Activated T-cell treated with anti-CD3 and anti-CD28 coated beads, Interleukin-2, amount 50 U/mL, for 48 hours (primary cell): ENCODE results near the gene RPIA.
"Not testable (repeated sequence)": the region's sequence is repeated elsewhere in the genome, so short reads cannot be mapped to it uniquely, and the experiment has no call there.

Experiments
- DNase-seq, 2 experiments: peaks; one replicate each; pipeline ENCODE4 v3.0.0-alpha.2; 2020

RPIA gene

DNA sequence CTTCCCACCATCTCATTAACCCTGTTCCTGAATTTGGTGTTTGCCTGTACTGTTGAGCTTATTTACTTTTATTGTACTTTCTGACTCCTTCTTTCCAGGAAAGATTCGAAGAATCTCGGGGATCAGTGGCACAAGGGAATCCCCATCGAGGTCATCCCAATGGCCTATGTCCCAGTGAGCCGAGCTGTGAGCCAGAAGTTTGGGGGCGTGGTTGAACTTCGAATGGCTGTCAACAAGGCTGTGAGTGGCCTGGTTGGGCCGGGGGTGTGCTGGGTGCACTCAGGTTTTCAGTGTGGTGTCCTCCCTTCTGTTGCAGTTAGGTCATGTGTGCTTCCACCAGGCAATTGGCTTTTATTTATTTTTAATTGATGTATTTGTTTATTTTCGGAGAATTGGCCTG lies 45.0 kb downstream of the RPIA start:
- DNase-seq = no peak

DNA sequence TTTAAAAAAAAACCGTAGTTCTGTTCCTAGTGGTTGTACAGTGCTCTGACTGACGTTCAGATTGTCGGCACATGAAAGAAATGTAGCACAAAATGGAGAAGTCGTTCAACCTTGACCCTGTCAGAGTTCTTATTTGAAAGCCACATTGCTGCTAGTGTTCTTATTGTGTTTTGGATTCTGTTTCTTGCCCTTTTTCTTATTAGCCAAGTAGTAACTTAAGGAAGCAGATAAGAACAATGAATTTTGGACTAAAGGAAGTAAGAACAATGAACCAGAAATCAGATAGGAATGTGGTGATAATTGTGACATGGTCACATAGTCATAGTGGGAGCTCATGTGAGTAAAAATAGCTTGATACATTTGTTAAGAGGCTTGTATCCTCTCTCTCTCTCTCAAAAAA lies 45.9 kb downstream of the RPIA start:
- no peak for DNase-seq

DNA sequence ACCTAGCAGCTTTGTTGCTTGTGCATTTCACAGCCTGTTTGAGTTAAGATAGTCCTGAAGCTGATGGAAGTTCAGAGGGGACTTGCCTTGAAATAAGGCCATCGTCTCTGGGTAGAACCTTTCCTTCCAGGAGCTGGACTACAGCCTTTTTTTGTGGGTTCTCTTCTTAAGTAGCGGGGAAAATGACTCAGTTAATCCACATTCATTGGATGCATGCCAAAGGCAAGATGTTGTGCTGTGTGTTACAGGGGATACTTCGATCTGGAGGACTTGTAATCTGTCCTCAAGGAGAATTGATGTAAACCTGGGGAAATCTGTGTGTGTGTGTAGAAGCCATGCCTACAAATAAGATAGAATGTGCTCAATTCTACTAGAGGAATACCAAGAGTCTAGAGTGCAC lies 46.8 kb downstream of the RPIA start:
- no peak for DNase-seq

DNA sequence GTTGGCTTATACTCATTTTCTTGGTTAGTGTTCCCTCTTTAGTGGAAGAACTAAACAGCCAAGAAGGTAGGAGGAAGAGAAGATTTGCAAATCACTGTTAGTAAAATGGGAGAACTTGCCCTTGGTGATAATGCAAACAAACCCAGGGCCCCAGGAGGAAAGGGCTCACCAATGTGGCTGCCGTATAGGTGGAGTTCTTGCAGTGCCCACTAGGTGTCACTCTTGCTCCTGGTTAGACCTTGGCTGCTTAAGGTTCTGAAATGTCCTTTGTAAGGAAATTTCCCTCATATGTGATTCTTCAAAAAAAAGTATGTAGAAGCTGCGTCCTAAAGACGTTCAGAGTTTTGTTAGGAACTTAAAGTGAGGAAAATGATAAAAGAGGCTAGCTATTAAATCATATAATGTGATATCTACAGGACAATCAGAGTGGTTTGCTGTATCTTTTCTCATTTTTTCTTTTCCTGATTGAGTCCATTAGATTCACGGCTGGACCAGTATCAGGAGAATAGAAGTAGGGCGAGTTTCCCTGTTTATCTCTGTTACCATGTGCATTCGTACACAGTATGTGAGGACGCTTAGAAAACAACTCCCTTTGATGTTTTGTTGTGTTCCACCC lies 48.6 kb downstream of the RPIA start:
- DNase-seq = peak; percentile 77 to 79

DNA sequence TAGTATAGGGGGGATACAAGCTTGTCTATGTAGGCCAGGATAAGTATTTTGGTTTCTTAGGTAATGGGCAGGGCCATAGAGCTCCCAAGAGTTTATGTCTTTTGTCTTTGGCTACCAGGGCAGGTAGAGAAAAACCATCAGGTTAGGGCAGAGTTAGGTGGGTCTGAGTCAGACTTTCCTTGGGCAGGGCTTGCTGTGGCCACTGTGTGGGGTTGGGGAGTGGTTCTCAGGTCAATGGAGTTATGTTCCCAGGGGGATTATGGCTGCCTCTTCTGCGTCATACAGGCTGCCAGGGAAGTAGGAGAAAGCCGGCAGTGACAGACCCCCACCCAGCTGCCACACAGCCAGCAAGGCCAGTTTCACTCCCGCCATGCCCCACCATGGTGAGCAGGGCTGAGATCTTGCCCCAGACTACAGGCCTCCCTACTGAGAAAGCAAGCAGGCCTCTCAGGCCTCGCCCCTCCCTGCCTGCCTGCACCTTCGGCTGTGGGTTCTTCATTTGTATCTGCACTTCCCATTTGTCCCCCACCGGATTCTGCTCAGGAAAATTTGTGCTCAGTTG lies 55.5 kb downstream of the RPIA start:
- DNase-seq = no peak

DNA sequence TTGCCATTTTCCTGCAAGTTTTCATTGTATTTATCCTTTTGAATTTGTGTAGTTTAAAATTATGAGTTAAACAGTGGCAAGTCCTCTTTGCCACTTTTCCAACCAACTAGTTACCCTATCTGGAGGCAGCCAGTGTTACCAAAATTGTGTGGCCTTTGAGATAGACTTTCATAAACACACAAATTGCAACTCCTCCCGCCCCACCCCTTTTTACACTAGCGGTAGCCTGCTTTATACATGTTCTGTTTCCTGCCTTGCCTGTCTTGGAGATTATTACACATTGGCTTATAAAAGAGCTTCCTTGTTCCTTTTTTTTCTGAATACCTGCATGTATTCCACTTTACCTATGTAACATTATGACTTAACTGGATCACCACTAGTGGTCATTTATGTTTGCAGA lies 56.5 kb downstream of the RPIA start:
- no peak for DNase-seq

DNA sequence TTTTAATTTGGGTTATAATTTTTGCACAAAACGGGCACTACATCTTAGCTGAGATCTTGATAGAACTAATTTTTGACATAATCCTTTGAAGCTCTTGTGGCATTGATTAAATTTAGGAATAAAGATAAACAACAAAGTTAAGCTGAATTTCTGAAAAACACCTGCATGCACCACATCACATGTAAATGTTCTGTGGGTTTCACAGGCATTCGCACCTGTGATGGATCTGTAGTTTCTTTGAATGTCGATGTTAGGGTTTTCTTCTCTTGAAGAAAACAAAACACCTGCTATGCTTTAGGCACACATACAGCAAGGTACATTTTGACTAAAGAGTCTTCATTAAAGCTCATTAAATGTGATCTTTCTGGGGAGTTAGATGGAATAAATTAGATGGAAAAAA lies 60.3 kb downstream of the RPIA start:
- DNase-seq = no peak

DNA sequence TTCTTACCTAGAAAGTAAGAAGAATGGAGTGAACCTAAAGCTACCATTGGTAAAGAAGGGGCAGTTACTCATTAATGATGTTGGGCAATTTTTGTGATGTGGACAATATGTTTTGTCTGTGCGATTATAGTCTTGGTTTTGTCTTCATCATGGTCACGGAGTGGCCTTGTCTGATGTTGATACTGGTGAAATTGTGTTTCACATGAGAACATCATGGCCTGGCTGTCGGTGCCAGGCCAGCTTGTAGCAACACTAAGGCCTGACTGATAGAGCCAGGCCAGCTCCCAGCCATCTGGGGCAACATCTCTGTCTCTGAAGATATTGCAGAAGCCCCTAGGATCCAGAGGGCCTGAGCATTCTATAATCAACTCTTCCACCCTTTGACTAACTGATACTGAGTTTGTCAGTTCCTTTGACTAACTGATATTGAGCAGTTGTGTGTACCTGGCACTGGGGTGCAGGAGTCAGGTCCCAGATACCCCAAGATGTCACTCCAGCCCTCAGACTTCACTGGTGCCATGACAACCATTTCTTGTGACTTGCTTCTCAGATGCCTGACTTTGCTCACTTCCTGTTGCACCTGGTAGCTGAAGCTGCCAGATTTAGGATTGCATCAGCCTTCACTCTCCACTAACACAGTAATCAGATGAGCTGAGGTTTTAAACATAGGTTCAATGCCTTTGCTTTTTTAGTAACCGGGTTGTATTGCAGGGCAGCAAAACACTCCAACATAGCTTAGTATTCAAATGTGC lies 62.5 kb downstream of the RPIA start:
- DNase-seq = no peak

DNA sequence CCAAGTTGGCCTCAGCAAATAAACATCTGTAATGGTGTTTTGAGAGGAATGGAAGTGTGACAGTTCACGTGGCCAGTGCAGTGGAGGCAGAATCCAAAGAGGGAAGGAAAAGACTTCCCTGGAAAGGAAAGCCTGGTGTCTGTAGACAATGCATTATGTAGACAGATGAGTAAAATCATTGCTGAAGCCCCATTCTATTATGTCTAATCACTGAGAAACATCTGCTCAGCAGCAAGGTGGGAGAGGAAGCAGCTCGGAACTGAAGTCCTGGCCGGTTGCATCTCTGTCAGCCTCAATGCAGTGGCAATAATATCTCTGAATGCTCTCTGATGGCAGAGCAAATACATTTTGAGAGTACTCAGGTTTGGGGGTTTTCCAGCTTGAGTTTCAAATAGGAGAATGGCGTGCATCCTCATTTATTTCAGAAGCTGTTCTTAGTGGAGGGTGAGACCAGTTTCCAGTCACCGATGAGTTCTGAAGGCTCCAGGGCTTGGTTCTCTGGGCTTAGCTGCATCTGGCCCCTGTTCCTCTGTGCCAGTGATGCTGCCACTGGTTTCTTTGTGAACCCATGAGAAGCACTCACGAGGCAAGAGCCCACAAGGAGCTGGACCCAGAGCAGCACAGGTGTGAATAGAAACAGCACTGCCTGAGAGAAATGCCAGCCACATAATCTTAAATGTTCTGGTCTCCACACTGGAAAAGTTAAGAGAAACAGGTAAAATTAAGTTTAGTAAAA lies 63.3 kb downstream of the RPIA start:
- no peak for DNase-seq

DNA sequence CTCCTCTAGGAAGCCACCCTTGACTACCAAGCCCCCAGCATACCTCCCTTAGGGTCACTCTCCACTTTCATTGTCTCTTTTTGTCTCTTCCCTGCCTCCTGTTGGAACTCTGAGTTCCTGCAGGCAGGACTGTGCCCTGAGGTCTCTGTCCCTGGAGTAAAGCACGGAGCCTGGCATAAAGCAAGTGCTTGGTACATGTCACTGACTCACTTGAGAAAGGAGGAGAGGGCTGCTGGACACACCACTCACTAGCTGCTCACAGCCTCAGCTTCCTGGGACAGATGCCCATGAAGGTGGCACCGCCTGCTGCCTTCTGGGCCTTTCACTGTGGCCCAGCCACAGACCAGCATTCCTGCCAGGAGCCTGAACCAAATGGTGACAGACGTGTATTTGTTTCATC lies 64.4 kb downstream of the RPIA start:
- no peak for DNase-seq

DNA sequence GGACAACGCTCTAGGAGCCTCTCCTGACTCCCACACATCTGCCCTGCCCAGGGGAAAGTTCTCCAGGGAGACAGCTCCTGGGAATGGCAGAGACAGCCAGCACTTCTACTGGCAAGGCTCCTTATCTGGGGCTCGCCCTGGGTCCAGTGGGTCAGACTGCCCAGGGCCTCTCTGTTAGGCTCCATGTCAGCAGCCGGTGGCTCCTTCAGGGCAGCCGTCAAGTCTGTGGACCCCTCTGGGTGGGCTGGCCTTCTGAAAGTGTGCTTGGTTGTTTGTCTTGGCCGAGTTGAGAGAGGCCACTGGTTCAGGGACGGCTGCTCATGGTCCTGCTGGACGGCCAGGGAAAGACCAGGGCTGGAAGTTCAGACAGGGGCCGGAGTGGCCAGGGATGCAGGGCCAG lies 65.6 kb downstream of the RPIA start:
- DNase-seq = no peak

DNA sequence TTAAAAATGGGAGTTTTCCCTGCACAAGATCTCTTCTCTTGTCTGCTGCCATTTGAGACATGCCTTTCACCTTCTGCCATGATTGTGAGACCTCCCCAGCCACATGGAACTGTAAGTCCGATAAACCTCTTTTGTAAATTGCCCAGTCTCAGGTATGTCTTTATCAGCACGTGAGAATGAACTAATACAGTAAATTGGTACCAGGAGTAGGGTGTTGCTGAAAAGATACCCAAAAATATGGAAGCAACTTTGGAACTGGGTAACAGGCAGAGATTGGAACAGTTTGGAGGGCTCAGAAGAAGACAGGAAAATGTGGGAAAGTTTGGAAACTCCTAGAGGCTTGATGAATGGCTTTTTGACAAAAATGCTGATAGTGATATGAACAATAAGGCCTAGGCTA lies 67.2 kb downstream of the RPIA start:
- DNase-seq = not testable (repeated sequence)

DNA sequence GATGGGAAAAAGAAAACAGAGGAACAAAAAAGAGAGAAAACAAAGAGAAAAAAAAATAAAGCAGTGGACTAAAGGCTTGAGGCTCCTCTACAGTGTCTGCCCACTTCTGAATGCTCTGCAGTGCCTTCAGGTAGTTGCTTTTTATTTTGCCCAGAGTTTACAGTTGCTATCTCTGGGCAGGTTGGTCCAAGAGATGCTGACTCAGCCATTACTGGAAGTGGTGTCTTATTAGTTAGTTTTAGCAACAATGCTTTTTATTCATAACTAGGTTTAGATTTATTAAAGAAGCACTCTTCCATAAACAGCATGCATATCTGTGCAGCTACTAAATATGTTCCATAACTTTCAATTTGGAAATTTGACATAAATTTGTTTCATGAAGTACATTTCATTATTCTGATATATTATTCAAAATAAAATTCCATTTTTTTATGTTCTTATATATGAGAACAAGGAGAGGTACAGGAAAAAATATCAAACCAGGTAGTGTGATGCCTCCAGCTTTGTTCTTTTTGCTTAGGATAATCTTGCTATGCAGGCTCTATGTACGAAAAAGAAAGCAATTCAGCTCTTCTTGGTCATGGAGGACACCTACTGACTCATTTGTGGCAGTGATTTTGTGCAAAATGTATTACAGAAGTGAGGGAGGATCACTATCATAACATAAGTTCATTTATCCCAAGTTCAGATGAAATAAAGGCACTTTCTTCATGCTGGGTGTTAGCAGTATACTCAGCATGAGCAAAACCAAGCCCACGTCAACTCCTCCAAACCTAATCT lies 69.5 kb downstream of the RPIA start:
- no peak for DNase-seq

DNA sequence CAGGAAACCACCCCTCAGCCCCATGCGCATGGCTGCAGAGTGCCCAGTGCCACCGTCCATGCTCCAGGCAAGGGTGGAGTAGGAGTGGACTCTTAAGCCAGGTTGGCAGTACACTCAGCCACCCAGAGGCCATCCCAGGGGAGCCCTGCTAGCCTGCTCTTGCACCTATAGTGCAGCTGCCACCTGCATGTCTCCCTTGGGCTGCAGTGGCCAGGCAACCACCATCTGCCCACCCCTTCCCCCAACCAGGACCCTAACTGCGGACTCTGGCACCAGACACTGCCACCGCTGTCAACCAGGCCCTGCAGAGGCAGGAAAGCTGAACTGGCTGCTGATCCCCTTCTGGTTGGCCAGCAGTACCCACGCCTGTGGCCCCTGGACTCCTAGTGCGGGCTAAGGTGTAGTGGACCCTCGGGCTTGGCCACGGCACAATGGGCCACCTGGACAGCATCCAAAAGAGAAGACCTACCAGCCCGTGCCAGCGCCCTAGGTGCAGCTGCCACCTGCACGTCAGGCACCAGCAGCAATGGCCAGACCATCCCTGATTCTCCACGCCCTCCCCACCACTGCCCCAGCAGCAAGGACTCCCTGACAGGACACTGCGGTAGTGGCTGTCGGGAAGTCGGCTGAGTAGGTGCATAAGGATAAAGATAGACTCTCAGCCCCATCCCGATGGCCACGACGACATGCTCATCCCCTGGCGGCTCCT lies 72.8 kb downstream of the RPIA start:
- no peak for DNase-seq

DNA sequence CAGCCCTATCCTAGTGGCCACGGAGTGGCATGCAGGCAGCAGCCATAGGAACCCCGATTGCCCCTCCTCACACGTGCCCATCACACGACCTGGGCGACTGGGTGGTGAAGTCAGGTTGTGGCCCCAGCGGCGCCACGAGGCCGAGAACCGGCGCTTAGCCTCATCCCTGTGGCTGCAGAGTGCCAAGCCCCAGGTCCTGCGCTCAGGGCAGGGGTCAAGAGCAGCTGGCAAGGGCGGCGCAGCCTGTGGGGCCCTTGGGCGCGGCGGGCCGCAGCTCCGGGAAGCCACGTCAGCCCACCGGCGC lies 73.3 kb downstream of the RPIA start:
- no peak for DNase-seq

DNA sequence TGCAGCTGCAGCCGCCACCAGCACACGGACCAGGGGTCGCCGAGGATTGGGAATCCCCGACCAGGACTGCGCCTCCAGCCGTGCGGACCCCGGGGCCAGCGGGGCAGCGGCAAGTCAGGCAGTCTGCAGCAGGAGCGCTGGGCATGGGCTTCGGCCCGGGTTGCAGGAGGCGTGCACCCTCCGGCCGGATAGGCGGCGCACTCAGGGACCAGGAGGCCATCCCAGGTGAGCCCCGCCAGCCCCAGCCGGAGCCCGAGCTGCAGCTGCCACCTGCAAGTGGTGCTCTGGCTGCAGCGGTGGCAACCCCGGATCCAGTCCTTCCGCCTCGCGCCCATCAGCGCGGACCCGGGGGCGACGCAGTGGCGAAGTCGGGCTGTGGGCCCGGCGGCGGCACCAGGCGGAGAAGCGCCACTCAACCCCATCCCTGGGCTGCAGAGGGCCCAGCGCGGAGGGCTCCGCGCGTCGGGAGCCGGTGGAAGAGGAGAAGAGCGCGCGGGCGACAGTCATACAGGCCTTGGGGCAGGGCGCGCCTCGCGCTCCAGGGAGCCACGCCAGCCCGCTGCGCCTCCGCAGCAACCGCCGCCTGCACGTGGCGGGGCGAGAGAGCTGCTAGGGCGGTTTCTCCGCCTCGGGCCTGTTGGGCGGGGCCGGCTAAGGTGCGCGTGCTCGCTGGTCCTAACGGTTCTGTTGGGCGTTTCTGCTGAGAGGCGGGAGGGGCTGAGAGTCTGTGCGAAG lies 73.8 kb downstream of the RPIA start:
- DNase-seq = peak; percentile 61 to 74

DNA sequence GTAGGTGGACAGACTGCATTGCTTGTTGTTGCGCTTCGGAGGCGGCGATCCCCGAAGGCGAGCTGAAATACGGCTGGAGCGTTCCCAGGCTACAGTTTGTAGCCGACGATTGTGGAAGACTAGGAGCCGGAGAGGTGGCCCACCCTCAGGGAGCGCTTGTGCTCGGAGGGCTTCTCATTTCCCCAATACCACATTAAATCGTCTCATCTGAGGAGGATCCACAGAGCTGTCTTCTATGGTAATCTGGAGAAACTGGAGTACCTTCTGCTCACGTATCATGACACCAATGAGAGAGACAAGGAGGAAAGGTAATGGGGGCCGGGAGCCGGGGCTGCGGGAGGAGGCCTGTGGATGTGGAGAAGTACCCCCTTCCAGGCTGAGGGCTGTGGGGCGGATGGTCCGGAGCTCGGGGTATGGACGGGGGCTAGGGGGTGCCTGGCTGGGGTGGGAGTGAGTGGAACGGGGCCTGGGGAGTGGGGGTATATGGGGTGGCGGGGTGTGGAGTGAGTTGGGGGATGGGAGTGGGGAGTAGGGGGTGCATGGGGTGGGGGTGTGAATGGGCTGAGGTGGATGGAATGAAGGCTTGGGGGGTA lies 74.5 kb downstream of the RPIA start:
- not testable (repeated sequence) for DNase-seq

DNA sequence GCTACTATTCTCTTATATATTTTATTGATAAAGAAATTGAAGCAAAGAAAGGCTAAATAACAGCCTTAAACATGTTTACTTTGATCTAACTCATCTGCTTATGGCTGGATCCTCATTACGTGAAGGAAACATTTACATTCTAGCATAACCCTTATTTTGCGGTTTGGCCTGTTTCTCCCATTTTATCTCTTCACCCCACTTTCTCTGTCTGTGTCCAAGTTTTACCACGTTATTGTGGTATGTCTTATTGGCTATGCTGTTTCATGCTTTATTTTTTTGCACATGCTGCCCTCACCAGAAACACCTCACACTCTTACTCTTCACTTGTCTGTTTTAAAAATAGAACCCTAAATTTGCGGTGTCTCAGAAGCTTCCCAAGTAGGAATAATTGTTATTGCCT lies 78.5 kb downstream of the RPIA start:
- DNase-seq = no peak

DNA sequence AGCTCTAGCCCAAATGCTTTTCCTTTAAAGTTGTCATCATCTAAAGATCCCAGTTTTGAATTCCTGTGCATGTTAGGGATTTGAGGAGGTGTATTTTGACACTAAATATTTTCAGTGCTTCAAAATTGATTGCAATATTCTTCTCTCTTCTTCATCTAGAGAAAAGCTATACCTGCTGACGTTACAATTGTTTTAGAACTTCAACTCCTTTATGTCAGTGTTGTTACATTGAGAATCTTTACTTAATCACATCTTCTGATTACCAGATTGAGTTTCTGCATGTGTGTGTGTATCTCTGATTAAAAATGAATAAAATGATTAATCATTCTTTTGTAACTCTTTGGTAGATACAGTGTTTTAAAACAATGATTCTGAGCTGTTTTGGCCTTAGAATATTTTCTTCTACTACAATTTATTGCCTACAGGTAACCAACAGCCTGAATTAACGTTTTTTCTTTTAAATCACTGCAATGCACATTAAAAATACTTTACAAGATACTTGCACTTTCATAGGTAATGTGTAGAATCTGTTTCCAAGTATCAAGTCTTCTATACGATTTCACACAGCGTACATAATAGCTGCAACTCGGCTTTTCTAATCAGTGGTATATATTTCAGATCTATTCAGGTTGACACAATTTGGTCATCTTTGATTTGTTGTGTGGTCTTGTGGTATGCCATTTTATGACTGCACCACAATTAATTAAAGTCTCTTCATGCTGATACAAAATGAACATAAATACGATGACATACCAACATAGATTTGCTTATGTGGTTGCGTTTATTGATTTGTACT lies 82.0 kb downstream of the RPIA start:
- DNase-seq = not testable (repeated sequence)

DNA sequence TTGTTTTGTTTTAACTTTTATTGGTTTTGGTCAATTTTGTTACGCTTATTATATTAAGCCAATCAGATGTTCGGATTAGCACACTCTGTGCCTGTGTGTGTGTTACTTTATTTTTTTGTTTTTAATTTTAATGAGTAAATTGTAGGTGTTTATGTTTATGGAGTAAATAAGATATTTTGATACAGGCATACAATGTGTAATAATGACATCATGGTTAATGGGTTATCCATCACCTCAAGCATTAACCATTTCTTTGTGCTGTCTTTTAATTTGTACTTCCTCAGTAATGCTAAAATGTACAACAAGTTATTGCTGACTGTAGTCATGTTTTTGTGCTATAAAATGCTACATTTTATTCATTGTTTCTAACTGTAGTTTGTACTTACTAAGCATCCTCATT lies 97.7 kb downstream of the RPIA start:
- not testable (repeated sequence) for DNase-seq

DNA sequence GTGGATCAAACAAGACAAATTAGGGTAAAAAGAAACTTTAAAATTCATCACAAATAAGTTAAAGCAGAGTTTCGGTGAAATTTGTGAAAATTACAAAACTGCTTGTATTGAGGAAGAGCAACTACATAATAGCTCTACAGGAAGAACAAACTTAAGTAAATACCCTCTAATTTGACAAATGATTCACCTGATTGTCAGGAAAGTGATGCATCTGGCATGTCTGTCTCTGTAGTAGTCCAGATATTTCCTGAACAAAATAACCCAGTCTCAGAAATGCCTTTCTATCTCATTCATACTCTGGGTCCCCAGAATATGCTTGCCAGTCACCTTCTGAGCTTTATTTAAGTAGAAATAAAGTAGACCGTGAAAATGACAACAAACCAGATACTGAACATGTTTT lies 104.5 kb downstream of the RPIA start:
- not testable (repeated sequence) for DNase-seq
